ENCODE measurements around the gene FAM124B. TPM values are rescaled to one million over a fixed set of nuclear protein-coding genes. Genes with fewer than 3 reads are reported as not detected.
"Not testable (repeated sequence)": the region's sequence is repeated elsewhere in the genome, so short reads cannot be mapped to it uniquely, and the experiment has no call there.

The FAM124B gene
- total RNA-seq, 1 experiment from 2014 or later: not detected

GRCh38 chr2:224421065-224421464, 19.2 kb upstream of the FAM124B start:
- in situ Hi-C loops (cut with HindIII; ENCODE audit: low pct_unique_long_range_greater_than_20kb, low sequenced_read_pairs): no loop called here

GRCh38 chr2:224417947-224418346, 16.0 kb upstream of the FAM124B start:
- in situ Hi-C loops (cut with HindIII; ENCODE audit: low pct_unique_long_range_greater_than_20kb, low sequenced_read_pairs): no loop called here
- DNase-seq (ENCODE audit: low read depth, low spot score): no peak

More at GRCh38 chr2:224421065-224421464, 19.2 kb upstream of the FAM124B start:
- DNase-seq (ENCODE audit: low read depth, low spot score): no peak

DNA sequence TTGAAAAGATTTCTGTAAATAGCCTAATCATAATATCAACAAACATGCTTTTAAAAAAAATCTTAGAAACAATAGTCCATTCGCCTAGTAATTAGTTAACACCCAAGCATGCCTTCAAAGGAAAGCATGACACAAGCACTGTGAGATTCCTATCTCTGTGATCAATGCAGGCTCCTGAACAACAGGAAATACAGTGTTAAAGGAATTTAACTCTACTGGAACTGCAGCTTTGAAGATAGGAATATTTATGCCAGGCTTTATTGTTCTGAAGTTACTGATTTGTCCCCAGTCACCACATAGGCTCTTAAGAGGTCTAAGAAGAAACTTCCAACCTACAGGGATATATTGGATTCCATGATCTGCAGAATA, 15.4 kb upstream of the FAM124B start:
- in situ Hi-C loops (cut with HindIII; ENCODE audit: low pct_unique_long_range_greater_than_20kb, low sequenced_read_pairs): no loop called here
- DNase-seq (ENCODE audit: low read depth, low spot score): no peak

GRCh38 chr2:224416656-224417360, 14.9 kb upstream of the FAM124B start:
- no peak for DNase-seq (ENCODE audit: low read depth, low spot score)
- in situ Hi-C loops (cut with HindIII; ENCODE audit: low pct_unique_long_range_greater_than_20kb, low sequenced_read_pairs): no loop called here

GRCh38 chr2:224413381-224413780, 11.5 kb upstream of the FAM124B start:
- in situ Hi-C loops (cut with HindIII; ENCODE audit: low pct_unique_long_range_greater_than_20kb, low sequenced_read_pairs): no loop called here
- DNase-seq (ENCODE audit: low read depth, low spot score): no peak

DNA sequence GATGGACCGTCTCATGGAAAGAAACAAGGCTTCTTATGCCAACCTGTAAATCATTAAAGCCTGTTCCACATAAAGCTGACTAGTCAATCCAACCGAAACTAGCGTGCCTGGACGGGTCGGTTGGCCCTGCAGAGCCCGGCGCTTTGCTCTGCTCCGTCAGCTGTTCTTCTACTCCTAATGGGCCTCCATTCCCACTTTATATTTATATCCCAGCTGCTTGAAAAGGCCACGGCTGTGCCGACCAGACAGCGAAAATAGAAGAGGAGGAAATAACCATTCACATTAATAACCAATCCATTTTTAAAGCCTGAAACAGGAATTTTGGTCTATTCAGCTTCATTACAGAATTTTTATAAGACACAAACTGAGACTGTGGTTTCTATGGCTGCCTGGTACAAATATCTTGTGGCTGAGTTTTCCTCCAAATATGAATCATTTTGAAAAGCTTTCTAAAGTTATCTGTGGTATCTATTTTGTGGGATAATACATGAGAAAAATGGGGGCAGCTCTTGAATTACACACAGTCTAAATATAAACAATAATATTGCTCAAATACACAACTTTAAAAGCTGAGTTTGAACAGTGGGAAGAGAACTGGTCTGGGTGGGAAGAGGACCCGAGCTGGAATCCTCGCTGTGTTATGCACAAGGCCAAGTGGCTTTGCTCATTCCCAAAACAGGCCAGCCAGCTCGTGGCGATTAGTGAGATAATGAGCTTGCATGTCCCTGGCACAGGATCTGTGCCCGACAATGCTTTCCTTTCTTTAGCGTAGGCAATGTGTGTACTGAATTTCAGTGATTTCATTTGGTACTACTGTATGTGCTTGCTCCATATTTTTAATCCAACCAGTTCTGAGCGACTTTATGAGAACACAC, 10.5 kb upstream of the FAM124B start:
- in situ Hi-C loops (cut with HindIII; ENCODE audit: low pct_unique_long_range_greater_than_20kb, low sequenced_read_pairs): no loop called here
- peak; percentile 17 for DNase-seq (ENCODE audit: low read depth, low spot score)

- in situ Hi-C loops (cut with HindIII; ENCODE audit: low pct_unique_long_range_greater_than_20kb, low sequenced_read_pairs): no loop called here
Observed at GRCh38 chr2:224410946-224411561, 9.1 kb upstream of the FAM124B start.

DNA sequence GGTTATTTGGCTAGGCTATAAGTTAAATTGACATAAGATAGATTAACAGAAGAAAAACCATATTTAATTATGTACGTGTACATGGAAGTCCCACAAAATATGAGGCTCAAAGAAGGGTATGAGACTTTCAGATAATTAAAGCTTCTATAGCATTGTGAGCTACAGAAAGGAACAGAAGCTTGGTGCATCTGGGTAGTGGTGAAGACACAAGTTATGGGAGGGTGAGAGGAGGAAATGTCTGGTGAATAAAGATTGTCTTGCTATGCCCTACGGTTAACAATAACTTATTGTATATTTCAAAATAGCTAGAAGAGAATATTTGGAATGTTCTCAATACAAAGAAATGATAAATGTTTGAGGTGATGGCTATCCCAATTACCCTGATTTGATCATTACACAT, 6.8 kb upstream of the FAM124B start:
- no peak for DNase-seq (ENCODE audit: low read depth, low spot score)
- in situ Hi-C loops (cut with HindIII; ENCODE audit: low pct_unique_long_range_greater_than_20kb, low sequenced_read_pairs): no loop called here

More at GRCh38 chr2:224410946-224411561, 9.1 kb upstream of the FAM124B start:
- DNase-seq (ENCODE audit: low read depth, low spot score): no peak

- in situ Hi-C loops (cut with HindIII; ENCODE audit: low pct_unique_long_range_greater_than_20kb, low sequenced_read_pairs): no loop called here
- no peak for DNase-seq (ENCODE audit: low read depth, low spot score)
Observed at GRCh38 chr2:224407241-224407701, 5.4 kb upstream of the FAM124B start.

DNA sequence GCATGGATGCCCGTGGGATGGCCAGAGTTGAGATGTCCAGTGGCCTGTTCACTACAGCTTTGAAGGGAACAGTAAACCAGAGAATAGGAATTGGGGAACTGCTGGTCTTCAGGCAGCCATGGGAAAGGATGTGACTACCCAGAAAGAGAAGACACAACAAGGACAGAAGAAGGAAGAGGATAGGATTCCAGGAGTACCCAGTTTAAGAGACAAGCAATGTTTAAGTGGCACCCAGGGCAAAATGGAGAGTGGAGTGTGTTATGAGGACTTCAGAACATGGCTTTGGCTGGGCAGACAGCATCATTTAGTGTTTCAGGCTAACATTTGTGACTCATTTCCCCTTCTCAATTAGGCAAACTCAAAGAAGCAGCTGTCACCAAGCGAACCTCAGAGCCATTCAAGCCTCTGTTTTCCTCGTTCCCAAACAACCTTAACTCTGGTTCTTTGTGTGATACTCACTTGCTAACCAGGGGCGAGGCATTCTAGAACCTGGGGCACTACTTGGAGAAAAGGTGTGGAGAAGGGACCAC, 4.0 kb upstream of the FAM124B start:
- no peak for DNase-seq (ENCODE audit: low read depth, low spot score)
- in situ Hi-C loops (cut with HindIII; ENCODE audit: low pct_unique_long_range_greater_than_20kb, low sequenced_read_pairs): no loop called here

DNA sequence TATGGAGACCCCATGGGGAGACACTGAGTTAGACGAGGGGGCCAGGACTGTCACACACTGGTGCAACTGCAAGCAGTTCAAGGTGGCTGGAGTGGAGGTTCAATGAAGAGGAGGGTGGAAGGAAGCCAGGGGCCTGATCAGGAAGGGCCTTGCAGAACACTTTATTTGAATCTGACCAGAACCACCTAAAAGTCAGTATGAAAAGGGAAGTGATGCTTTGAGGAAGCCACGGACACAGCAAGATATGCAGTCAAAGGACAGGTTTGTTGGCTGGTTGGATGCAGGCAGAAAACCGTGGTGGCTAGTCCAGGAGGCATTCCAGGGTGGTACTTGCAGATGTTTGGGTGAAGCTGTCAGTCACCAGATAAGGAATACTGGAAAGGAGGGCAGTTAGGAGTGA, 3.5 kb upstream of the FAM124B start:
- DNase-seq (ENCODE audit: low read depth, low spot score): no peak
- in situ Hi-C loops (cut with HindIII; ENCODE audit: low pct_unique_long_range_greater_than_20kb, low sequenced_read_pairs): no loop called here

GRCh38 chr2:224404796-224405195, 2.9 kb upstream of the FAM124B start:
- in situ Hi-C loops (cut with HindIII; ENCODE audit: low pct_unique_long_range_greater_than_20kb, low sequenced_read_pairs): no loop called here

DNA sequence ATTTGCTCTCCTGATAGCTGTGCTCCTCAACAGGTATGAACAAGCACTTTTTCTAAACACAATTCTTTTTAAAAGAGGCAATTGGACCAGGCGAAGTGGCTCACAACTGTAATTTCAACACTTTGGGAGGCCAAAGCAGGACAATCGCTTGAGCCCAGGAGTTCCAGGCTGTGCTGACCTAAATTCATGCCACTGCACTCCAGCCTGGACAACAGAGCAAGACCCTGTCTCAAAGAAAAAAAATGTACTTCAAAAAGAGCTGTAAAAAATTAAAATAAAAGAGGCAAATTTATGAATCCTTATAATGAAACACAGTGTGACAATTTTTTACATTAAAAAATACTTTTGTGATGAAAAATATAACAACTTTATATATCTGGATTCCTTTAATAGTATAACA, 1.8 kb upstream of the FAM124B start:
- in situ Hi-C loops (cut with HindIII; ENCODE audit: low pct_unique_long_range_greater_than_20kb, low sequenced_read_pairs): no loop called here
- DNase-seq (ENCODE audit: low read depth, low spot score): no peak

More at GRCh38 chr2:224404796-224405195, 2.9 kb upstream of the FAM124B start:
- no peak for DNase-seq (ENCODE audit: low read depth, low spot score)

GRCh38 chr2:224400886-224401632, 848 bp downstream of the FAM124B start:
- in situ Hi-C loops (cut with HindIII; ENCODE audit: low pct_unique_long_range_greater_than_20kb, low sequenced_read_pairs): no loop called here

GRCh38 chr2:224400174-224400810, 1.6 kb downstream of the FAM124B start:
- in situ Hi-C loops (cut with HindIII; ENCODE audit: low pct_unique_long_range_greater_than_20kb, low sequenced_read_pairs): no loop called here
- DNase-seq (ENCODE audit: low read depth, low spot score): no peak

More at GRCh38 chr2:224400886-224401632, 848 bp downstream of the FAM124B start:
- no peak for DNase-seq (ENCODE audit: low read depth, low spot score)

DNA sequence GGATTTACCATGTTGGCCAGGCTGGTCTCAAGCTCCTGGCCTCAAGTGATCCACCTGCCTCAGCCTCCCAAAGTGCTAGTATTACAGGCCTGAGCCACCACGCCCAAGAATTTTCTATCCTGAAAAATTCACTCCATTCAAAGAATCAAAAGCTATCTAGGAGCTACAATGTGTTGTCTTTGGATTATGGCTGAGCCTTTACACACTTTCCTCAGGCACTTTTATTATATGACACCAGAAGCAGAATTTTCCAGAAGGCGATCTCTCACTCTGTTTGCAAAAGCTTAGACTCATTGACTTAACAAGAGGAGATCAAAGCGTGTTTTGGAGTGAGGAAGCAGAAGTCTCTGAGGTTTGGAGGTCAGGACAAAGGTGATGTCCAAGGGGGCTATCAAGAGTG, 3.6 kb downstream of the FAM124B start:
- no peak for DNase-seq (ENCODE audit: low read depth, low spot score)
- in situ Hi-C loops (cut with HindIII; ENCODE audit: low pct_unique_long_range_greater_than_20kb, low sequenced_read_pairs): no loop called here

DNA sequence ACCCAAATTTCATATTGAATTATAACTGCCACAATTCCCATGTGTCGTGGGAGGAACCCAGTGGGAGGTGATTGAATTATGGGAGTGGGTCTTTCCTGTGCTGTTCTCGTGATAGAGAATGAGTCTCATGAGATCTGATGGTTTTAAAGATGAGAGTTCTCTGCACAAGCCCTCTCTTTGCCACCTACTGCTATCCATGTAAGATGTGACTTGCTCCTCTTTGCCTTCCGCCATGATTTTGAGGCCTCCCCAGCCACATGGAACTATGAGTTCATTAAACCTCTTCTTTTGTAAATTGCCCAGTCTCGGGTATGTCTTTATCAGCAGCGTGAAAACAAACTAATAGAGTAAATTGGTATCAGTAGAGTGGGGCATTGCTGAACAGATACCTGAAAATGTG, 4.8 kb downstream of the FAM124B start:
- in situ Hi-C loops (cut with HindIII; ENCODE audit: low pct_unique_long_range_greater_than_20kb, low sequenced_read_pairs); DNase-seq (ENCODE audit: low read depth, low spot score): not testable (repeated sequence)

Data from SK-MEL-5 (cell line).